HEK293T (cell line): ENCODE data around the gene DLK2.

ENCODE experiments used
- CTCF ChIA-PET: fragments of 350-600 bp; formaldehyde crosslinking; extraction: SDS; loops from one replicate; lab custom pipeline; 2021; ENCODE audit warnings: antibody characterized with exemption, inconsistent platforms; lab: Yijun Ruan, JAX
- POLR2A ChIA-PET: fragments of 350-600 bp; formaldehyde crosslinking; extraction: SDS; loops from one replicate; lab custom pipeline; 2020; ENCODE audit warnings: antibody characterized with exemption, inconsistent platforms; lab: Yijun Ruan, JAX
- DNase-seq: peaks from one replicate; pipeline ENCODE4 v3.0.0; 2012; ENCODE audit warnings: mixed read lengths; ENCODE audit errors: extremely low spot score
- ARNT ChIP-seq: fragments of 450-650 bp; IDR thresholded peaks from 2 replicates; pipeline ENCODE4 v1.6.1; 2017; ENCODE audit warnings: mild to moderate bottlenecking
- BHLHE40 ChIP-seq: fragments of 450-650 bp; IDR thresholded peaks from 2 replicates; pipeline ENCODE4 v1.6.1; 2016; ENCODE audit warnings: mild to moderate bottlenecking, moderate library complexity, borderline replicate concordance
- CTBP1 ChIP-seq: fragments of 450-650 bp; IDR thresholded peaks from 2 replicates; pipeline ENCODE4 v1.6.1; 2016; ENCODE audit warnings: borderline replicate concordance
- ELF4 ChIP-seq: fragments of 450-650 bp; IDR thresholded peaks from 2 replicates; pipeline ENCODE4 v1.6.1; 2017; ENCODE audit warnings: antibody characterized with exemption
- FOXA1 ChIP-seq: fragments of 450-650 bp; IDR thresholded peaks from 2 replicates; pipeline ENCODE4 v1.6.1; 2016; ENCODE audit warnings: mild to moderate bottlenecking
- FOXK2 ChIP-seq: fragments of 450-650 bp; IDR thresholded peaks from 2 replicates; pipeline ENCODE4 v1.6.1; 2016; ENCODE audit warnings: mild to moderate bottlenecking
- FOXM1 ChIP-seq: fragments of 450-650 bp; IDR thresholded peaks from 2 replicates; pipeline ENCODE4 v1.6.1; 2017; ENCODE audit warnings: mild to moderate bottlenecking, borderline replicate concordance
- HDGF ChIP-seq: fragments of 450-650 bp; IDR thresholded peaks from 2 replicates; pipeline ENCODE4 v1.6.1; 2017; ENCODE audit warnings: antibody characterized with exemption, borderline replicate concordance
- L3MBTL2 ChIP-seq: fragments of 450-650 bp; conservative IDR thresholded peaks from 2 replicates; pipeline ENCODE4 v1.6.1; 2016; ENCODE audit warnings: mild to moderate bottlenecking
- LEF1 ChIP-seq: fragments of 450-650 bp; IDR thresholded peaks from 2 replicates; pipeline ENCODE4 v1.6.1; 2017; ENCODE audit warnings: mild to moderate bottlenecking, borderline replicate concordance
- NFRKB ChIP-seq: fragments of 450-650 bp; IDR thresholded peaks from 2 replicates; pipeline ENCODE4 v1.6.1; 2016; ENCODE audit warnings: mild to moderate bottlenecking, moderate library complexity
- SP1 ChIP-seq: fragments of 450-650 bp; IDR thresholded peaks from 2 replicates; pipeline ENCODE4 v1.6.1; 2017
- SUZ12 ChIP-seq: fragments of 450-650 bp; IDR thresholded peaks from 2 replicates; pipeline ENCODE4 v1.6.1; 2016; ENCODE audit warnings: mild to moderate bottlenecking
- TARDBP ChIP-seq: fragments of 450-650 bp; IDR thresholded peaks from 2 replicates; pipeline ENCODE4 v1.6.1; 2016
- ZNF384 ChIP-seq: fragments of 450-650 bp; IDR thresholded peaks from 2 replicates; pipeline ENCODE4 v1.6.1; 2016
- TF ChIP-seq, protein P1 (sequence below): fragments of 450-650 bp; IDR thresholded peaks from 2 replicates; pipeline ENCODE4 v1.6.1; 2016

Gene DLK2

DNA sequence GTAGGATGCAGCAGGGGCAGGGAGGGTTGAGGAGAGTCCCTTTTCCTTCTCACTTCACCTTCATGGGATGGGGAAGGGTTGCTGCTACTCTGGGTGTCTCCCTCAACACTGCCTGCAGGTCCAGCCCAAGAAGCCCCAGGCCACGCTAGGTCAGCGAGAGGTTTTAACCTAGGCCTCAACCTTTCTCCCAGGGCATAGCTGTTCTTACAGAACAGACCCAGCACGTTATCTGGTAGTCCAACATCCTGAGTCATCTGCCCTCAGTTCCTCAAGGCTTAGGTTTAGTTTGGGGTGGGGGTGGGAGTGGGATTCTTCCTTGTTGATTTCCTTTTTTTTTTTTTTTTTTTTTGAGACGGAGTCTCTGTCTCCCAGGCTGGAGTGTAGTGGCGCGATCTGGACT lies 39.0 kb upstream of the DLK2 start:
- no peak for TF ChIP-seq CTBP1
- no peak for TF ChIP-seq L3MBTL2
- TF ChIP-seq NFRKB, result no peak
- TF ChIP-seq ZNF384, result no peak
- no peak for TF ChIP-seq ARNT
- no peak for TF ChIP-seq HDGF
- TF ChIP-seq FOXA1, result no peak
- no peak for TF ChIP-seq SUZ12
- no peak for TF ChIP-seq SP1
- TF ChIP-seq TARDBP, result no peak
- ChIA-PET POLR2A (interaction anchor here (1.1 to 2.7 kb wide), 3 partner anchors 10 to 67 kb away, joined by 3 to 8 read pairs (median 3); partner anchors contain the start of gene ABCC10), CTCF (interaction anchor here (1.8 to 3.5 kb wide), 2 partner anchors 10 to 12 kb away, joined by 3 to 17 read pairs; no protein-coding TSS in a partner anchor)
- no peak for DNase-seq

DNA sequence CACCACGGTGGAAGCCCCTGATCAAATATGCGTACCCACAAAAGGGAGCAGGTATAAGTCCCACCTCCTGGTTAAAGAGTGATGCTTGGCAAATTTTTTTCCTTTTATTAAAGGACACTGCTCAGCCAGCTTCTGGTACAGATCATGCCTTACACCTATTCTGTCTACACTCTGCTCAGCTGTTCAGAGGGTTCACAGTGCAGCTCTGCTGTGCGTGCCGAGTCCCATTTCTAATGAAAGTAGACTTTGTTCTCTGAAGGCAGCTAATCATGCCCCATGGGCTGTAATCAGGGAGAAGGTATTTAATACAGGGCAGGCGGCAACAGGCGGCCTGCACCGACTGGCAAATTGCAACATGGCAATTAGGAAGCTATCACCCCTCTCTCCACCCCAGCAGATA lies 38.5 kb upstream of the DLK2 start:
- no peak for DNase-seq
- ChIA-PET CTCF (interaction anchor here (0.8 to 2.4 kb wide), 3 partner anchors 10 to 564 kb away, joined by 3 to 7 read pairs (median 4); no protein-coding TSS in a partner anchor), POLR2A (interaction anchor here (1.1 to 2.7 kb wide), 4 partner anchors 10 to 34 kb away, joined by 3 to 8 read pairs (median 4); partner anchors contain the start of genes POLR1C and YIPF3)
- TF ChIP-seq TARDBP, result no peak
- TF ChIP-seq FOXM1, result no peak
- no peak for TF ChIP-seq L3MBTL2
- no peak for TF ChIP-seq FOXA1
- TF ChIP-seq ELF4, result no peak
- no peak for TF ChIP-seq SP1
- no peak for TF ChIP-seq FOXK2

DNA sequence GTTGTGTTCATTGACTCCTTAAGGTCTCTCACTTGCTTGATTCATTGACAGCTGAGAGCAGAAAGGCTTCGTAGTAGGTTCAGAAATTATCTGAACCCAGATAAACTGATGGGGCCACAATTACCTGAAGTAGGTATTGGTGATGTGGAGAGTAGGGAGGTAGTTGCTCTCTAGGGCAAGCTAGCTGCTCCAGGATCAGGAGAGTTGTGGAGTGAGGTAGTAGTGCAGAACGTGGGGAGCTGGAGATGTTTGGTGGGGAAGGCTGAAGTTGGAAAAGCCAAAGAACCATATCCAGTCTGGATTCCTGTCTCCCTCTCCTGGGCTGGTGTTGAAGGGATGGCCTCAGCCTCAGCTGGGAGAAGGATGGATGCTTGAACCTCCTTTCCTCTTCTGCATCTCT lies 37.9 kb upstream of the DLK2 start:
- DNase-seq, result no peak
- no peak for TF ChIP-seq SP1
- TF ChIP-seq, protein P1, sequence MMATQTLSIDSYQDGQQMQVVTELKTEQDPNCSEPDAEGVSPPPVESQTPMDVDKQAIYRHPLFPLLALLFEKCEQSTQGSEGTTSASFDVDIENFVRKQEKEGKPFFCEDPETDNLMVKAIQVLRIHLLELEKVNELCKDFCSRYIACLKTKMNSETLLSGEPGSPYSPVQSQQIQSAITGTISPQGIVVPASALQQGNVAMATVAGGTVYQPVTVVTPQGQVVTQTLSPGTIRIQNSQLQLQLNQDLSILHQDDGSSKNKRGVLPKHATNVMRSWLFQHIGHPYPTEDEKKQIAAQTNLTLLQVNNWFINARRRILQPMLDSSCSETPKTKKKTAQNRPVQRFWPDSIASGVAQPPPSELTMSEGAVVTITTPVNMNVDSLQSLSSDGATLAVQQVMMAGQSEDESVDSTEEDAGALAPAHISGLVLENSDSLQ, result no peak
- no peak for TF ChIP-seq NFRKB
- TF ChIP-seq HDGF, result no peak
- no peak for TF ChIP-seq CTBP1
- no peak for TF ChIP-seq FOXM1
- ChIA-PET POLR2A (interaction anchor here (1.1 to 2.7 kb wide), 4 partner anchors 9 to 34 kb away, joined by 3 to 8 read pairs (median 4); partner anchors contain the start of genes POLR1C and YIPF3), CTCF (interaction anchor here (0.6 to 2.4 kb wide), 5 partner anchors 14 to 565 kb away, joined by 3 to 7 read pairs (median 3); no protein-coding TSS in a partner anchor)

DNA sequence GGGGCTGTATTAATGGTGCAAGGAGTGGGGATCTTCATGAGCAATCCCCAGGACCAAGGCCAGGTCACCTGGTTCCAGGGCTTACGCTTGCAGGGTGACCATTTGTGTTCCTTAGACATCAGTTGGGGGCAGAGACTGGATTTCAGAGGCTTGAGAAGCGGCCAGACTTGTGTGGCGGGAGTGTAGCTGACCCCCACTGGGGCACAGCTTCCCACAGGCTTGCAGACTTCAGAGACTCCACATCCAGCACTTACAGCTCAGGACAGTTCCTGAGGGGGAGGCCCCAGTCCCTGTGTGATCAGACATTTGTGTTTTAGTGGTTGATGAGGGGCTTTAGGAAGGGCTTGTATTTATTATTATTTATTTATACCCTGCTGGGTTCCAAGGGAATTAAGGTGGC lies 37.3 kb upstream of the DLK2 start:
- TF ChIP-seq FOXK2 (no peak), FOXM1 (no peak), NFRKB (no peak), FOXA1 (no peak), ZNF384 (no peak), LEF1 (no peak), HDGF (no peak), SP1 (no peak), ELF4 (no peak), SUZ12 (no peak), ARNT (no peak), CTBP1 (no peak), TARDBP (no peak), L3MBTL2 (no peak), BHLHE40 (no peak)
- TF ChIP-seq, protein P1, result no peak
- DNase-seq, result no peak
- CTCF ChIA-PET, result interaction anchor here (0.7 to 2.4 kb wide), 3 partner anchors 15 to 157 kb away, joined by 3 to 7 read pairs (median 3); no protein-coding TSS in a partner anchor

DNA sequence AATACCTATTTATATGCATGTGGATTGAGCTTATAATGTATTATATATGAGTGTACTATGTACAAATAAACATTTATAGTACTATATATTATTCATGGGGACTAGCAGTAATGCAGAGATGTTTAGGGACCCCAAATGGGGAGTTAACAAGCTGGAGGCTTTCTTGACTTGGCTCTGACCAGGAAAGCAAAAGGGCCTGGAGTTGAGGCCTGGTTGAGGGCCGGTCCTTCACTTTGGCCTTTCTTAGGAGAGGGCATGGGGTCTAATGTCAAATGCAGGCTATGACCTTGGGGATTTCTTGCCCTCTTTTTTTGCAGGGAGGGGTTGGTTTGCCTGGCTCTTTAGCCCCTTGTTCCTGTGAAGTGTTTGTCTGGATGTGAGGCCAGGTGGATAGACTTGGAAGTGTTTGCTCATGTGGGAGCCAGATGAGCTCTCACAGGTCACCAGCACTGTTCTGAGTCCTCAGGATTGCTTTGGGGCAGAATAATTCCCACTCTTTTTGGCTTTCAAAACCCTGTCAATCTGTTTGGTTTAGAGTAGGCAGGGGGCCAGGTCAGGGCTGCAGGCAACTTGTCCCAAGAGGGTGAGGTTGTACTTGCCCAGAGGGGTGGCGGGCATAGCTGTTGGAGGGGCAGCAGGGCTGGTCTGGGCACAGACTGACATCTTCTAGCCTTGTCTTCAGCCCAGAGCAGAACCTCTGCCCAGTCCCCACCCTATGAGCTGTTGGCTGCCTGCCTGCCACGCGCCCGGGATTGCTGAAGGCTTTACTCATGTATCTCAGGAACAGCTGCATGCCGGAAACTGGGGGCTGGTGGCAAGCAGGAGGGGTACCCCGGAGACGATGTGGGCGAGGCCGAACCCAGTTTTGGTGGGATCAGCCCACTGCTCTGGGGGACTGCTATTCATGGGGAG lies 36.7 kb upstream of the DLK2 start:
- TF ChIP-seq SP1 (no peak), BHLHE40 (no peak), SUZ12 (no peak), FOXK2 (no peak), ELF4 (no peak), TARDBP (no peak), FOXA1 (no peak), NFRKB (no peak), L3MBTL2 (no peak), LEF1 (no peak), ZNF384 (no peak), ARNT (no peak), FOXM1 (no peak), HDGF (no peak), CTBP1 (no peak)
- TF ChIP-seq, protein P1, result no peak
- ChIA-PET POLR2A (interaction anchor here (1.1 to 2.7 kb wide), 3 partner anchors 12 to 25 kb away, joined by 3 to 8 read pairs (median 4); partner anchors contain the start of genes POLR1C and YIPF3), CTCF (interaction anchor here (2.4 kb wide), 1 partner anchor 15 kb away, joined by 7 read pairs; no protein-coding TSS in a partner anchor)
- DNase-seq, result no peak

More for the DNA sequence above, 37.3 kb upstream of the DLK2 start:
- POLR2A ChIA-PET, result interaction anchor here (1.1 to 2.7 kb wide), 4 partner anchors 13 to 33 kb away, joined by 3 to 8 read pairs (median 4); partner anchors contain the start of genes POLR1C and YIPF3
